HCT116 (cell line): ENCODE data around the gene UQCRH. TPM values are rescaled to one million over a fixed set of nuclear protein-coding genes. Genes with fewer than 3 reads are reported as not detected.

Experiments used
- ATAC-seq: fragments of 200-7000 bp; cut with Tn5 transposase; 2 replicates; pipeline ENCODE4 v1.9.1; 2020; ENCODE audit warnings: mild to moderate bottlenecking, moderate library complexity
- BruUV-seq: library from RNA; stranded (reverse); fragments of 400-500 nt; replicated peaks from 2 replicates; lab custom pipeline; 2021; lab: Mats Ljungman, UMichigan
- CTCF ChIA-PET: fragments of 300-600 bp; sonication (Branson Sonifier 250); formaldehyde crosslinking; loops from one replicate; lab custom pipeline; 2021; ENCODE audit warnings: antibody characterized with exemption; lab: Charles Lee
- POLR2A ChIA-PET: fragments of 300-600, 350-600 bp; sonication (Branson Sonifier 250); formaldehyde crosslinking; loops from one replicate; lab custom pipeline; 2021; ENCODE audit warnings: antibody characterized with exemption; lab: Charles Lee
- RAD21 ChIA-PET, 2 experiments: fragments of 300-600 bp; sonication (Branson Sonifier 250); formaldehyde crosslinking; loops; one replicate each; lab custom pipeline; 2023; ENCODE audit warnings: low total read pairs in 2 of 2; ENCODE audit not compliant: uncharacterized antibody in 2 of 2, unreplicated experiment in 2 of 2, low non-redundant PET in 1 of 2; lab: Charles Lee
- DNase-seq: peaks from one replicate; pipeline ENCODE4 v3.0.0-alpha.2; 2010; ENCODE audit warnings: low read depth, low spot score
- H2AFZ ChIP-seq: fragments of 200-600 bp; shearing (Covaris generic), sonication (generic); 2 replicates; pipeline ENCODE4 v1.6.1; 2017; ENCODE audit warnings: low read depth, mixed run types, mixed read lengths, antibody characterized with exemption, low read length; ENCODE audit not compliant: poor library complexity, severe bottlenecking
- H3K27ac ChIP-seq: 2 replicates; pipeline ENCODE4 v1.5.1; 2012; ENCODE audit warnings: low read depth, low read length
- H3K27me3 ChIP-seq: fragments of 200-600 bp; sonication (generic); 2 replicates; pipeline ENCODE4 v1.6.1; 2016; ENCODE audit warnings: mixed run types, low read length, mixed read lengths; ENCODE audit not compliant: insufficient read depth
- H3K36me3 ChIP-seq, 2 experiments: fragments of 200-500 bp in 1 of 2; fragments of 200-600 bp in 1 of 2; sonication (Bioruptor generic) in 1 of 2; sonication (generic) in 1 of 2; 2 replicates each; pipeline versions ENCODE4 v1.5.1 to v1.6.1; 2014 to 2016; ENCODE audit warnings: low read length in 2 of 2, inconsistent platforms in 1 of 2, mixed read lengths in 1 of 2, mixed run types in 1 of 2; ENCODE audit not compliant: insufficient read depth in 2 of 2, control insufficient read depth in 1 of 2
- H3K4me1 ChIP-seq, 2 experiments: fragments of 200-600 bp in 1 of 2; sonication (generic) in 1 of 2; 2 replicates each; pipeline versions ENCODE4 v1.5.1 to v1.6.1; 2012 to 2017; ENCODE audit warnings: low read length in 2 of 2, inconsistent platforms in 1 of 2, mild to moderate bottlenecking in 1 of 2, mixed read lengths in 1 of 2, mixed run types in 1 of 2, moderate library complexity in 1 of 2; ENCODE audit not compliant: insufficient read depth in 2 of 2, control insufficient read depth in 1 of 2
- H3K4me2 ChIP-seq: fragments of 200-600 bp; sonication (generic); 2 replicates; pipeline ENCODE4 v1.6.1; 2017; ENCODE audit warnings: mixed run types, low read length, mixed read lengths
- H3K4me3 ChIP-seq, 2 experiments: fragments of 200-600 bp in 1 of 2; sonication (generic) in 1 of 2; replicated peaks in 1 of 2; 2 replicates each; pipeline ENCODE4 v1.5.1; 2011 to 2016; ENCODE audit warnings: low read length in 2 of 2, control low read depth in 1 of 2, low read depth in 1 of 2, mild to moderate bottlenecking in 1 of 2, mixed read lengths in 1 of 2, mixed run types in 1 of 2
- H3K79me2 ChIP-seq: fragments of 200-600 bp; sonication (generic); 2 replicates; pipeline ENCODE4 v1.6.1; 2017; ENCODE audit warnings: mild to moderate bottlenecking, mixed run types, low read length, moderate library complexity, mixed read lengths; ENCODE audit not compliant: insufficient read depth
- H3K9ac ChIP-seq: fragments of 200-600 bp; sonication (generic); 2 replicates; pipeline ENCODE4 v1.6.1; 2016; ENCODE audit warnings: low read length, mixed read lengths
- H3K9me2 ChIP-seq: fragments of 200-600 bp; sonication (generic), shearing (Covaris generic); 2 replicates; pipeline ENCODE4 v1.6.1; 2017; ENCODE audit warnings: mixed run types, mild to moderate bottlenecking, moderate library complexity; ENCODE audit not compliant: insufficient read depth
- H3K9me3 ChIP-seq, 2 experiments: fragments of 200-500 bp in 1 of 2; fragments of 200-600 bp in 1 of 2; sonication (Bioruptor generic) in 1 of 2; sonication (generic) in 1 of 2; 2 replicates each; pipeline ENCODE4 v1.6.1; 2014 to 2017; ENCODE audit warnings: low read length in 2 of 2, mixed read lengths in 2 of 2, inconsistent platforms in 1 of 2, low read depth in 1 of 2, mild to moderate bottlenecking in 1 of 2, mixed run types in 1 of 2, moderate library complexity in 1 of 2; ENCODE audit not compliant: control insufficient read depth in 1 of 2, insufficient read depth in 1 of 2
- H4K20me1 ChIP-seq: fragments of 200-600 bp; sonication (generic), shearing (Covaris generic); 2 replicates; pipeline ENCODE4 v1.6.1; 2017; ENCODE audit warnings: mixed run types, mild to moderate bottlenecking, moderate library complexity; ENCODE audit not compliant: insufficient read depth
- CBX3 ChIP-seq: IDR thresholded peaks from 2 replicates; pipeline ENCODE4 v1.6.1; 2012; ENCODE audit warnings: low read depth
- CEBPB ChIP-seq: IDR thresholded peaks from 2 replicates; pipeline ENCODE4 v1.6.1; 2012; ENCODE audit warnings: low read depth
- ELF1 ChIP-seq: IDR thresholded peaks from 2 replicates; pipeline ENCODE4 v1.6.1; 2012; ENCODE audit warnings: low read depth, borderline replicate concordance
- JUND ChIP-seq: IDR thresholded peaks from 2 replicates; pipeline ENCODE4 v1.6.1; 2012
- REST ChIP-seq: IDR thresholded peaks from 2 replicates; pipeline ENCODE4 v1.6.1; 2012; ENCODE audit warnings: low read depth
- SIN3A ChIP-seq: IDR thresholded peaks from 2 replicates; pipeline ENCODE4 v1.6.1; 2012; ENCODE audit warnings: low read depth
- intact Hi-C: fragments of 100-400 bp; cut with micrococcal nuclease; formaldehyde crosslinking; loops from 2 replicates; pipeline ENCODE4 v1.10.0; 2022
- total RNA-seq: library from RNA; stranded (reverse); gene quantifications from one replicate; pipeline ENCODE4 v1.2.1, GENCODE V29; 2021; ENCODE audit not compliant: unreplicated experiment
- TF ChIP-seq, protein P1 (sequence below): IDR thresholded peaks from 2 replicates; pipeline ENCODE4 v1.6.1; 2012

Gene UQCRH
- total RNA-seq, 1 experiment from 2014 or later, result 514 TPM

GRCh38 chr1:46268578-46268977, 34.9 kb upstream of the UQCRH start:
- H3K4me3 ChIP-seq, result no peak overlapping the region
- ATAC-seq, result no peak
- no peak for DNase-seq
- H2AFZ ChIP-seq, result no peak overlapping the region
- BruUV-seq, result no TSS peak
- no peak overlapping the region for H3K4me2 ChIP-seq
- no peaks in the 10 kb centered on the region for H3K4me1 ChIP-seq
- H3K9me3 ChIP-seq, result no peaks in the 10 kb centered on the region
- ChIA-PET RAD21 (no interaction called here), CTCF (no interaction called here), POLR2A (no interaction called here)
- no peak overlapping the region for H3K27ac ChIP-seq
- no peaks in the 10 kb centered on the region for H3K27me3 ChIP-seq
- H3K79me2 ChIP-seq, result no peaks in the 10 kb centered on the region
- H3K9ac ChIP-seq, result no peak overlapping the region
- peaks cover 51 to 79% of the 10 kb centered on the region in 2 experiments for H3K36me3 ChIP-seq
- TF ChIP-seq JUND, result no peak
- TF ChIP-seq, protein P1, sequence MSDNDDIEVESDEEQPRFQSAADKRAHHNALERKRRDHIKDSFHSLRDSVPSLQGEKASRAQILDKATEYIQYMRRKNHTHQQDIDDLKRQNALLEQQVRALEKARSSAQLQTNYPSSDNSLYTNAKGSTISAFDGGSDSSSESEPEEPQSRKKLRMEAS, result no peak
- no peak for TF ChIP-seq SIN3A
- TF ChIP-seq ELF1, result no peak
- no peak for TF ChIP-seq CEBPB
- TF ChIP-seq REST, result no peak
- TF ChIP-seq CBX3, result no peak
- H3K9me2 ChIP-seq, result no peaks in the 10 kb centered on the region
- no peaks in the 10 kb centered on the region for H4K20me1 ChIP-seq
- intact Hi-C loops, result no loop called here
